ENCODE results near the gene ARFGEF2. TPM values are rescaled to one million over a fixed set of nuclear protein-coding genes. Genes with fewer than 3 reads are reported as not detected.
"Not testable (repeated sequence)": the region's sequence is repeated elsewhere in the genome, so short reads cannot be mapped to it uniquely, and the experiment has no call there.

Gene ARFGEF2
- polyA plus RNA-seq, 4 donors = 10.8 to 36.1 (median 14.2) TPM

DNA sequence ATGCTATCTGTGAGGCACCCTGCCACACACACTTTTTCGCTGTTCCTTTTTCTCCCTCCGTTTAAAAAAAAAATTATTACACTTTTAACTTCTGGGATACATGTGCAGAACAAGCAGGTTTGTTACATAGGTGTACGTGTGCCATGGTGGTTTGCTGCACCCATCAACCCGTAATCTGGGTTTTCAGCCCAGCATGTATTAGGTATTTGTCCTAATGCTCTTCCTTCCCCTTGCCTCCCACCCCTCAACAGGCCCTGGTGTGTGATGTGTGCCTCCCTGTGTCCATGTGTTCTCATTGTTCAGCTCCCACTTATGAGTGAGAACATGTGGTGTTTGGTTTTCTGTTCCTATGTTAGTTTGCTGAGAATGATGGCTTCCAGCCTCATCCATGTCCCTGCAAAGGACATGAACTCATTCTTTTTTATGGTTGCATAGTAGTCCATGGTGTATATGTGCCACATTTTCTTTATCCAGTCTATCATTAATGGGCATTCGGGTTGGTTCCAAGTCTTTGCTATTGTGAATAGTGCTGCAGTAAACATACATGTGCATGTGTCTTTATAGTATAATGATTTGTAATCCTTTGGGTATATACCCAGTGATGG is 12.9 kb downstream of the ARFGEF2 start:
- FAIRE-seq; H3K4me3 ChIP-seq (ENCODE audit: low read depth in 1 of 3, low read length in 3 of 3); H3K9me3 ChIP-seq (ENCODE audit: control insufficient read depth in 2 of 2, insufficient read depth in 1 of 2, low read depth in 1 of 2, low read length in 1 of 2); H3K27me3 ChIP-seq (ENCODE audit: control insufficient read depth in 3 of 3, insufficient read depth in 3 of 3, low read length in 3 of 3); DNase-seq: not testable (repeated sequence)
- Histone ChIP-seq H3K4me1 (ENCODE audit: control insufficient read depth in 3 of 3, insufficient read depth in 2 of 3, low read depth in 1 of 3, low read length in 2 of 3) (peaks cover 17 to 26% (median 20%) of the 10 kb centered on the region in 3 donors), H3K27ac (ENCODE audit: low read depth in 1 of 3, low read length in 2 of 3) (peak overlapping the region in 1 of 3 donors; percentile 36), H3K36me3 (ENCODE audit: control insufficient read depth in 3 of 3, insufficient read depth in 2 of 3, low read depth in 1 of 3, low read length in 3 of 3) (peaks cover 0 to 17% (median 0%) of the 10 kb centered on the region in 3 donors)
- 90 to 95% (median 94%) methylated on average over 5 of the region's 5 CpGs for WGBS, 3 donors

DNA sequence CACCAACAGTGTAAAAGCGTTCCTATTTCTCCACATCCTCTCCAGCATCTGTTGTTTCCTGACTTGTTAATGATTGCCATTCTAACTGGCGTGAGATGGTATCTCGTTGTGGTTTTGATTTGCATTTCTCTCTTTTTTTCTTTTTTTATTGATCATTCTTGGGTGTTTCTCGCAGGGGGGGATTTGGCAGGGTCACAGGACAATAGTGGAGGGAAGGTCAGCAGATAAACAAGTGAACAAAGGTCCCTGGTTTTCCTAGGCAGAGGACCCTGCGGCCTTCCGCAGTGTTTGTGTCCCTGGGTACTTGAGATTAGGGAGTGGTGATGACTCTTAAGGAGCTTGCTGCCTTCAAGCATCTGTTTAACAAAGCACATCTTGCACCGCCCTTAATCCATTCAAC is 13.5 kb downstream of the ARFGEF2 start:
- FAIRE-seq; DNase-seq; H3K27me3 ChIP-seq (ENCODE audit: control insufficient read depth in 3 of 3, insufficient read depth in 3 of 3, low read length in 3 of 3); H3K27ac ChIP-seq (ENCODE audit: low read depth in 1 of 3, low read length in 2 of 3); H3K9me3 ChIP-seq (ENCODE audit: control insufficient read depth in 2 of 2, insufficient read depth in 1 of 2, low read depth in 1 of 2, low read length in 1 of 2); H3K4me3 ChIP-seq (ENCODE audit: low read depth in 1 of 3, low read length in 3 of 3): not testable (repeated sequence)
- 42 to 59% (median 50%) methylated on average over 5 to 6 of the region's 7 CpGs for WGBS, 3 donors
- Histone ChIP-seq H3K4me1 (ENCODE audit: control insufficient read depth in 3 of 3, insufficient read depth in 2 of 3, low read depth in 1 of 3, low read length in 2 of 3) (peaks cover 13 to 26% (median 18%) of the 10 kb centered on the region in 3 donors), H3K36me3 (ENCODE audit: control insufficient read depth in 3 of 3, insufficient read depth in 2 of 3, low read depth in 1 of 3, low read length in 3 of 3) (peaks cover 0 to 17% (median 0%) of the 10 kb centered on the region in 3 donors)

DNA sequence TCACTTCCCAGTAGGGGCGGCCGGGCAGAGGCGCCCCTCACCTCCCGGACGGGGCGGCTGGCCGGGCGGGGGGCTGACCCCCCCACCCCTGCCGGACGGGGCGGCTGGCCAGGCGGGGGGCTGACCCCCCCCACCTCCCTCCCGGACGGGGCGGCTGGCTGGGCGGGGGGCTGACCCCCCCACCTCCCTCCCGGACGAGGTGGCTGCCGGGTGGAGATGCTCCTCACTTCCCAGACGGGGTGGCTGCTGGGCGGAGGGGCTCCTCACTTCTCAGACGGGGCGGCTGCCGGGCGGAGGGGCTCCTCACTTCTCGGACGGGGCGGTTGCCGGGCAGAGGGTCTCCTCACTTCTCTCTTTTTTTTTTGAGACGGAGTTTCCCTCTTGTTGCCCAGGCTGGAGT is 14.7 kb downstream of the ARFGEF2 start:
- FAIRE-seq; H3K4me3 ChIP-seq (ENCODE audit: low read depth in 1 of 3, low read length in 3 of 3); H3K27ac ChIP-seq (ENCODE audit: low read depth in 1 of 3, low read length in 2 of 3); H3K9me3 ChIP-seq (ENCODE audit: control insufficient read depth in 2 of 2, insufficient read depth in 1 of 2, low read depth in 1 of 2, low read length in 1 of 2); H3K27me3 ChIP-seq (ENCODE audit: control insufficient read depth in 3 of 3, insufficient read depth in 3 of 3, low read length in 3 of 3); DNase-seq: not testable (repeated sequence)
- Histone ChIP-seq H3K4me1 (ENCODE audit: control insufficient read depth in 3 of 3, insufficient read depth in 2 of 3, low read depth in 1 of 3, low read length in 2 of 3) (peaks cover 8 to 19% (median 13%) of the 10 kb centered on the region in 3 donors), H3K36me3 (ENCODE audit: control insufficient read depth in 3 of 3, insufficient read depth in 2 of 3, low read depth in 1 of 3, low read length in 3 of 3) (peaks cover 0 to 17% (median 0%) of the 10 kb centered on the region in 3 donors)
- 95 to 98% methylated on average over 7 to 29 of the region's 30 CpGs; no CpG with 5 or more reads in 1 of the 3 donors for WGBS, 3 donors

DNA sequence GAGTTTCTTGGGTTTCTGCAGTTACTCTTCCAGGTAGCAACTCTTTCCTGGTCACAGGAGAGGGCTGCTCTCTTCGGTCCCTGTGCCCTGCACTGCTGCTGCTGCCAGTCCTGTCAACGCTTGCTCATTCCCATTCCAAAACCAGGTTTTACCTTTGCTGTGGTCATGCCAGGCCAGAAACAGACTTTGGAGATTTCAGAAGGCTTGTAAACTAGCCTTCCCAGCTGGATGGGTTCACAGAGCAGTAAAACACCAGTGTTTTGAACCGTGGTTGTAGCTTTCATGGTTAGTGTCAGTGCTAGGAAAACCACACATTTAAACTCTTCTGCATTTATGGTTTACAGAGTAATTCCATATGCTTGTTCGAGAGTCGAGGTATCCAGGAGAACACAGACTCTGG is 16.2 kb downstream of the ARFGEF2 start:
- Histone ChIP-seq H3K27ac (ENCODE audit: low read depth in 1 of 3, low read length in 2 of 3) (no peak overlapping the region), H3K9me3 (ENCODE audit: control insufficient read depth in 2 of 2, insufficient read depth in 1 of 2, low read depth in 1 of 2, low read length in 1 of 2) (no peaks in the 10 kb centered on the region), H3K4me3 (ENCODE audit: low read depth in 1 of 3, low read length in 3 of 3) (no peak overlapping the region), H3K27me3 (ENCODE audit: control insufficient read depth in 3 of 3, insufficient read depth in 3 of 3, low read length in 3 of 3) (no peaks in the 10 kb centered on the region), H3K4me1 (ENCODE audit: control insufficient read depth in 3 of 3, insufficient read depth in 2 of 3, low read depth in 1 of 3, low read length in 2 of 3) (peaks cover 3 to 10% (median 5%) of the 10 kb centered on the region in 3 donors), H3K36me3 (ENCODE audit: control insufficient read depth in 3 of 3, insufficient read depth in 2 of 3, low read depth in 1 of 3, low read length in 3 of 3) (peaks cover 0 to 28% (median 0%) of the 10 kb centered on the region in 3 donors)
- FAIRE-seq (no peak), DNase-seq (no peak)
- WGBS, 3 donors = 50 to 73% (median 61%) methylated on average over 5 of the region's 5 CpGs

DNA sequence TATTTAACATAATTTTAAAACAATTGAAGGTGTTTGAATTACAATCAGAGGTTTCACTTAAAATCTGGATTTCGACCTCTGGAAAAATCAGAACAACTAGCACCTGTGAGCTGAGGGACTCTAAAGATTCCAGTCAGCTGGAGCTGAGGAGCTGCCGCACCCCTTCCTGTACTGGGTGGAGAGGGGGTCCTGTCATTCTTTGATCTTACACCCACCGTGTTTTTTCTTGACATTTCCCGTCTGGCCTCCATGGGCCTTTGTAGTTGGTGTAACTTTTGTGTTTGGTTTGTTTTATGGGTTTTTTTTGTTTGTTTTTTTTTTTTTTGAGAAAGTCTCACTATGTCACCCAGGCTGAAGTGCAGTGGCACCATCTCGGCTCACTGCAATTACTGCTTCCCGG is 17.2 kb downstream of the ARFGEF2 start:
- Histone ChIP-seq H3K9me3 (ENCODE audit: control insufficient read depth in 2 of 2, insufficient read depth in 1 of 2, low read depth in 1 of 2, low read length in 1 of 2) (no peaks in the 10 kb centered on the region), H3K27ac (ENCODE audit: low read depth in 1 of 3, low read length in 2 of 3) (no peak overlapping the region), H3K27me3 (ENCODE audit: control insufficient read depth in 3 of 3, insufficient read depth in 3 of 3, low read length in 3 of 3) (no peaks in the 10 kb centered on the region), H3K4me3 (ENCODE audit: low read depth in 1 of 3, low read length in 3 of 3) (no peak overlapping the region), H3K4me1 (ENCODE audit: control insufficient read depth in 3 of 3, insufficient read depth in 2 of 3, low read depth in 1 of 3, low read length in 2 of 3) (peaks cover under 1 to 5% (median 3%) of the 10 kb centered on the region in 3 donors), H3K36me3 (ENCODE audit: control insufficient read depth in 3 of 3, insufficient read depth in 2 of 3, low read depth in 1 of 3, low read length in 3 of 3) (peaks cover 0 to 28% (median 0%) of the 10 kb centered on the region in 3 donors)
- FAIRE-seq (no peak), DNase-seq (no peak)
- 77 to 87% (median 83%) methylated on average over 6 of the region's 6 CpGs for WGBS, 3 donors

DNA sequence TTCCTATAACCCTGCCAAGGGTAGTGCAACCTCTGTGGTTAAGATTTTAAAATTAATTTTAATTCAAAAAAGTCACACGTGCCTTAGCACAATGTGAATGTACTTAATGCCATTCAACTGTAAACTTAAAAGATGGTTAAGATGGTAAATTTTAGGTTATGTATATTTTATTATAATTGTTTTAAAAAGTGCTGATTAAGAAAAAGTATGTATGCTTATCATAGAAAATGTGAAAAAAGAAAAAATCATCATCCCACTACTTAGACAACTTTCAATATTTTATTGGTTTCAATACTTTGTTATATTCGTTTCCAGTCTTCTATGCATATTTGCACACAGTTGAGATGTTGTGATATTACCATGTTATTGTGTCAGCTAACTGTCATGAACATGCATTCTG is 18.7 kb downstream of the ARFGEF2 start:
- WGBS, 3 donors = 79 to 92% (median 83%) methylated on average over 2 of the region's 2 CpGs
- no peak overlapping the region for H3K27ac ChIP-seq (ENCODE audit: low read depth in 1 of 3, low read length in 2 of 3)
- no peak overlapping the region for H3K4me3 ChIP-seq (ENCODE audit: low read depth in 1 of 3, low read length in 3 of 3)
- H3K9me3 ChIP-seq (ENCODE audit: control insufficient read depth in 2 of 2, insufficient read depth in 1 of 2, low read depth in 1 of 2, low read length in 1 of 2) = no peaks in the 10 kb centered on the region
- peaks cover 0 to 3% (median 2%) of the 10 kb centered on the region in 3 donors for H3K4me1 ChIP-seq (ENCODE audit: control insufficient read depth in 3 of 3, insufficient read depth in 2 of 3, low read depth in 1 of 3, low read length in 2 of 3)
- H3K36me3 ChIP-seq (ENCODE audit: control insufficient read depth in 3 of 3, insufficient read depth in 2 of 3, low read depth in 1 of 3, low read length in 3 of 3) = peaks cover 0 to 34% (median 0%) of the 10 kb centered on the region in 3 donors
- H3K27me3 ChIP-seq (ENCODE audit: control insufficient read depth in 3 of 3, insufficient read depth in 3 of 3, low read length in 3 of 3) = no peaks in the 10 kb centered on the region
- DNase-seq (no peak), FAIRE-seq (no peak)

DNA sequence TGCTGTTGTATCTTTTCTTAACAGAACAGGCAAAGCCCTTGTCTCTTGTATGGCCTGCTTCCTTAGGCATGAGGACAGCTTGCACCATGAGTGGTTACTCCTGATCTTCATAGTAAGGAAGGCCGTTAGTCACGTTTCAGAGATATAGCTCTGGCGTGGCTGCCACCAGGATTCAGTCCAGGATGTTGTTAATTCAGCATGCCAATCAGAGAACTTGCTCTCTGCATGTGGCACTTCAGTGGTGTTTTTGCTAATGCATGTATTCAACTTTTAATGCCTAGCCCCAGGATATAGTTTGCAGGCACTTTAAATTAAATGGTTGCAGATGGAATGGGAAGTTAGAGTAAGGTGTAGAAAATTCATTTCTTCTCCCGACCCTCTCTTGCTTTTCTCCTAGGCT is 20.0 kb downstream of the ARFGEF2 start:
- no peak overlapping the region for H3K4me3 ChIP-seq (ENCODE audit: low read depth in 1 of 3, low read length in 3 of 3)
- H3K27me3 ChIP-seq (ENCODE audit: control insufficient read depth in 3 of 3, insufficient read depth in 3 of 3, low read length in 3 of 3) = no peaks in the 10 kb centered on the region
- no peak overlapping the region for H3K27ac ChIP-seq (ENCODE audit: low read depth in 1 of 3, low read length in 2 of 3)
- 65 to 80% (median 75%) methylated on average over 4 of the region's 4 CpGs for WGBS, 3 donors
- peaks cover 0 to 3% (median 2%) of the 10 kb centered on the region in 3 donors for H3K4me1 ChIP-seq (ENCODE audit: control insufficient read depth in 3 of 3, insufficient read depth in 2 of 3, low read depth in 1 of 3, low read length in 2 of 3)
- FAIRE-seq = no peak
- H3K9me3 ChIP-seq (ENCODE audit: control insufficient read depth in 2 of 2, insufficient read depth in 1 of 2, low read depth in 1 of 2, low read length in 1 of 2) = no peaks in the 10 kb centered on the region
- no peak for DNase-seq
- H3K36me3 ChIP-seq (ENCODE audit: control insufficient read depth in 3 of 3, insufficient read depth in 2 of 3, low read depth in 1 of 3, low read length in 3 of 3) = peaks cover 0 to 44% (median 0%) of the 10 kb centered on the region in 3 donors

DNA sequence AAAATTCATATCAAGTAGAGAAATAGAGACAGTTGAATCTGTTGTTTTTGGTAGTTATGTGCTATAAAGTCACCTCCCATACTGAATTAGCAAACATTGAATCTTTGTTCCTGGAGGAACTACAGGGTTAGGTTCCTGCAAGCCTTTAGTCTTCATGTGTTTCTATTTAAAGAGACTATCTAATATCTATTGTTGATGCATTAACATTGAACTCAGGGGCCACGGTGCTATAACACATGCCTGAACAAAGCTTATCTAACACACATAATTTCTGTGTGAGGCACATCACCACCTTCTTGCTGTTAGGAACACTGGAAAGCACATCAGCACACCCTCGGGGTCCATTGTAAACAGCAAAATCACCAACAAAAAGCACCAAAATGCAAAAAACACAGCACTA is 21.2 kb downstream of the ARFGEF2 start:
- Histone ChIP-seq H3K4me1 (ENCODE audit: control insufficient read depth in 3 of 3, insufficient read depth in 2 of 3, low read depth in 1 of 3, low read length in 2 of 3) (peaks cover 0 to 2% (median 1%) of the 10 kb centered on the region in 3 donors), H3K27ac (ENCODE audit: low read depth in 1 of 3, low read length in 2 of 3) (no peak overlapping the region), H3K36me3 (ENCODE audit: control insufficient read depth in 3 of 3, insufficient read depth in 2 of 3, low read depth in 1 of 3, low read length in 3 of 3) (peaks cover 0 to 38% (median 0%) of the 10 kb centered on the region in 3 donors), H3K4me3 (ENCODE audit: low read depth in 1 of 3, low read length in 3 of 3) (no peak overlapping the region), H3K27me3 (ENCODE audit: control insufficient read depth in 3 of 3, insufficient read depth in 3 of 3, low read length in 3 of 3) (no peaks in the 10 kb centered on the region), H3K9me3 (ENCODE audit: control insufficient read depth in 2 of 2, insufficient read depth in 1 of 2, low read depth in 1 of 2, low read length in 1 of 2) (no peaks in the 10 kb centered on the region)
- FAIRE-seq (no peak), DNase-seq (no peak)
- 77 to 88% (median 86%) methylated on average over 2 of the region's 2 CpGs for WGBS, 3 donors

Measured in small intestine (tissue), 7 donors.